Adipocyte (in vitro differentiated cells): ENCODE results near the gene RGS6.
A peak's percentile ranks its signal among the peaks of the same experiment; 100 is the strongest.

Experiments
- DNase-seq: peaks from one replicate; pipeline ENCODE4 v3.0.0-alpha.2; 2015; ENCODE audit warnings: low read depth
- H3K27me3 ChIP-seq: replicated peaks from 2 replicates; pipeline ENCODE4 v1.7.0; 2013; ENCODE audit warnings: mild to moderate bottlenecking, low read length, moderate library complexity; ENCODE audit not compliant: control insufficient read depth, insufficient read depth
- H3K36me3 ChIP-seq: 2 replicates; pipeline ENCODE4 v1.7.0; 2013; ENCODE audit warnings: low read length, mild to moderate bottlenecking, moderate library complexity; ENCODE audit not compliant: control insufficient read depth, insufficient read depth, severe bottlenecking
- H3K4me1 ChIP-seq: 2 replicates; pipeline ENCODE4 v1.7.0; 2013; ENCODE audit warnings: mild to moderate bottlenecking, low read length, moderate library complexity; ENCODE audit not compliant: control insufficient read depth, insufficient read depth
- H3K4me3 ChIP-seq: 2 replicates; pipeline ENCODE4 v1.7.0; 2013; ENCODE audit warnings: mild to moderate bottlenecking, low read length, moderate library complexity
- H3K9ac ChIP-seq: 2 replicates; pipeline ENCODE4 v1.7.0; 2013; ENCODE audit warnings: mild to moderate bottlenecking, low read length, moderate library complexity
- H3K9me3 ChIP-seq: 2 replicates; pipeline ENCODE4 v1.7.0; 2013; ENCODE audit warnings: mild to moderate bottlenecking, low read length, moderate library complexity; ENCODE audit not compliant: control insufficient read depth

The RGS6 gene

GRCh38 chr14:72538387-72538786, 606.2 kb downstream of the RGS6 start:
- Histone ChIP-seq H3K27me3 (peaks cover 13% of the 10 kb centered on the region), H3K36me3 (no peaks in the 10 kb centered on the region), H3K4me1 (no peaks in the 10 kb centered on the region), H3K9me3 (peaks cover 4% of the 10 kb centered on the region), H3K9ac (no peak overlapping the region), H3K4me3 (no peak overlapping the region)
- no peak for DNase-seq

- Histone ChIP-seq H3K4me3 (no peak overlapping the region), H3K9ac (no peak overlapping the region), H3K4me1 (peaks cover 3% of the 10 kb centered on the region), H3K36me3 (no peaks in the 10 kb centered on the region), H3K9me3 (no peaks in the 10 kb centered on the region), H3K27me3 (peaks cover 13% of the 10 kb centered on the region)
- no peak for DNase-seq
These were observed 607.6 kb downstream of the RGS6 start for GRCh38 chr14:72539661-72540315.

- Histone ChIP-seq H3K9ac (no peak overlapping the region), H3K36me3 (no peaks in the 10 kb centered on the region), H3K27me3 (peaks cover 13% of the 10 kb centered on the region), H3K4me3 (no peak overlapping the region), H3K9me3 (no peaks in the 10 kb centered on the region), H3K4me1 (peaks cover 5% of the 10 kb centered on the region)
- DNase-seq = no peak
These were observed 608.6 kb downstream of the RGS6 start for GRCh38 chr14:72540836-72541235.

- Histone ChIP-seq H3K36me3 (no peaks in the 10 kb centered on the region), H3K4me3 (no peak overlapping the region), H3K9ac (no peak overlapping the region), H3K27me3 (peaks cover 13% of the 10 kb centered on the region), H3K9me3 (no peaks in the 10 kb centered on the region), H3K4me1 (peaks cover 5% of the 10 kb centered on the region)
- DNase-seq = no peak
These were observed 609.3 kb downstream of the RGS6 start for GRCh38 chr14:72541546-72541945.

GRCh38 chr14:72543341-72543740, 611.1 kb downstream of the RGS6 start:
- peak; percentile 8 for DNase-seq
- peaks cover 5% of the 10 kb centered on the region for H3K27me3 ChIP-seq
- H3K4me1 ChIP-seq = peaks cover 5% of the 10 kb centered on the region
- H3K36me3 ChIP-seq = no peaks in the 10 kb centered on the region
- H3K9ac ChIP-seq = no peak overlapping the region
- no peaks in the 10 kb centered on the region for H3K9me3 ChIP-seq
- H3K4me3 ChIP-seq = no peak overlapping the region

DNA sequence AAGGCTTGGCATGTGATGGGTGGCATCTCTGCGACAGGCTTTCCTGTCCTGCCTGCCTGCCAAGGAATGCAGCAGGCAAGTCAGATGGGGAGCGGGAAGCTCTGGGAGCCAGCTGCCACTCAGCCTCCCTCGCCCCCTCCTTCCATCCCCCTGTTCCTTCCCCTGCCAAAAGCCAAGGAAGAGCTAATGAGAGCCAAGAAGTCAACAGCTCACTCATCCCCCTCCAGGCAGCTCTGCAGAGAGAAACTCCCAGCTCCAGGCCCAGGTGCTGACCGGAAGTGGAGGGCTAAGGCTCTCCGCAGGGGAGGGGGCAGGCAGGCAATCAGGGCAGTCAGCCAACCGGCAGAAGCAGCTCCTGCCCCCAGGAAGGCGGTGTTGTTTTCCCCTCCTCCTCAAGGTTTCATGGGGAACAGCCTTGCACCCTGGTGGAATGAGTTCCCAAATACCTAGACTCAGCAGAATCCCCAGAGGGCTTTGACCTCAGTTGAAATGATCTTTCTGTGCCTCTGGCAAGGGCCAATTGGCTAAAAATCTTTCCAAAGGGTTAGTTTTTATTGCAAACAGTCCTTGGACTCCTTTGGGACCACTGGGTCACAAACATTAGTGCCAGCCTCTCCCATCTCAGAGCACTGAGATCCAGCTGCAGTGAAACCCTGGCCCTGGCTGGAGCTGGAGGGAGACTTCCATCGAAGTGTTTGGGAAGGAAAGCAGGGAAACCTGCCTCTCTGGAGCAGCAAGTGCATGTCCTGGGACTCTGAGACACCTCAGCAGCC, 612.6 kb downstream of the RGS6 start:
- Histone ChIP-seq H3K4me1 (peaks cover 5% of the 10 kb centered on the region), H3K4me3 (no peak overlapping the region)
- DNase-seq = no peak

GRCh38 chr14:72545411-72546311, 613.4 kb downstream of the RGS6 start:
- Histone ChIP-seq H3K9me3 (no peaks in the 10 kb centered on the region), H3K4me3 (no peak overlapping the region), H3K27me3 (no peaks in the 10 kb centered on the region), H3K36me3 (no peaks in the 10 kb centered on the region), H3K4me1 (peaks cover 5% of the 10 kb centered on the region), H3K9ac (no peak overlapping the region)
- no peak for DNase-seq

More for the DNA sequence above, 612.6 kb downstream of the RGS6 start:
- H3K9me3 ChIP-seq = no peaks in the 10 kb centered on the region
- H3K36me3 ChIP-seq = no peaks in the 10 kb centered on the region
- H3K9ac ChIP-seq = no peak overlapping the region
- H3K27me3 ChIP-seq = no peaks in the 10 kb centered on the region

DNA sequence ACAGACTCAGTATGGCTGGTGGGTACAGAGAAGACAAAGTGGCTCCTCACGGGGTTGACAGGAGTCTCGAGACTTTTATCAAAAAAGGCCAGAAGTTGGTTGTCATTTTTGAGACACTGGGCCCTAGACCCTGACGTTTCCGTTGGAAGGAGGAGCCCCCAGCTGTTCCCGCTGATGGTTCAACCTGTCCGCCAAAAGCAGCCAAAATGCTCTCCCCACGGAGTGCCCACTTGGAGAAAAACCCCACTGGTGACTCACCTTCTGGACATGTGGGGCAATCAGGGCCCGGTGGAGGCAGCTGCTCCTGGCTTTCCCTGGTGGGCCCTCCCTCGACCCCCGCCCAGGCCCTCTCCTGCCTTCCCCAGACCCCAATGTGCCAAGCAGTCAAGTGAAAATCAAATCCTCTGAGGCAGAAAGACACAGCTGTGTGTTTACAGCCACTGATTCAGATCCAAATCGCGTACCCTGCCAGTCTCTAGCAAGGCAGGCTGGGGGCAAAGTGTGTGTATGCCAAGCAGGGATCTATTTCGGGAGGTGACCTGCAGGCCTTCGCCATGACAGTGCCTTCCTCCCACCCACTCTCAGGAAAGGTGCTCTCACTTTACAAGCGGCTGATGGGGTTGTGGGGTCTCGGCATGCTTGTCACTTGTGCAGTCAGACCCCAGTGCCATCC, 614.3 kb downstream of the RGS6 start:
- no peaks in the 10 kb centered on the region for H3K36me3 ChIP-seq
- H3K9ac ChIP-seq = no peak overlapping the region
- H3K4me1 ChIP-seq = peaks cover 5% of the 10 kb centered on the region
- no peak for DNase-seq
- H3K9me3 ChIP-seq = no peaks in the 10 kb centered on the region
- H3K27me3 ChIP-seq = no peaks in the 10 kb centered on the region
- H3K4me3 ChIP-seq = no peak overlapping the region

DNA sequence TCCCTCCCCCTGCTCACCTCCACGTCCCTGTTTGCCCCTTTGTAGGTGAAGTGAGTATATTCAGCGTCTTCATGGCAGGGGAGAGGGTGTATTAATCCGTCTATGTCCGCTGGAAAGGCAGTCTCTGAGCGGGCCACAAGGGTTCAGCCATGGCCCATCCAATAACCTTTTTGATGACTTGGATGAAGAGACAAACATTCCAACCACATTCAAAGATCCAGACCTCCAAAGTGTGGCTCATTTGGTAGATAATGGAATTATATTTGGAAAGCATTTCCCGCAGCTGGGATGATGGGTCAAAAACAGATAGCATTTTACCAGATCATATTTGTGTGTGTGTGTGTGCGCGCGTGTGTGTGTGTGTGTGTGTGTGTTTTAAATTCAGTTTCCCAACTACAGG, 615.8 kb downstream of the RGS6 start:
- Histone ChIP-seq H3K4me3 (no peak overlapping the region), H3K9ac (no peak overlapping the region), H3K27me3 (peaks cover 6% of the 10 kb centered on the region), H3K36me3 (no peaks in the 10 kb centered on the region), H3K9me3 (no peaks in the 10 kb centered on the region), H3K4me1 (peaks cover 5% of the 10 kb centered on the region)
- DNase-seq = no peak

DNA sequence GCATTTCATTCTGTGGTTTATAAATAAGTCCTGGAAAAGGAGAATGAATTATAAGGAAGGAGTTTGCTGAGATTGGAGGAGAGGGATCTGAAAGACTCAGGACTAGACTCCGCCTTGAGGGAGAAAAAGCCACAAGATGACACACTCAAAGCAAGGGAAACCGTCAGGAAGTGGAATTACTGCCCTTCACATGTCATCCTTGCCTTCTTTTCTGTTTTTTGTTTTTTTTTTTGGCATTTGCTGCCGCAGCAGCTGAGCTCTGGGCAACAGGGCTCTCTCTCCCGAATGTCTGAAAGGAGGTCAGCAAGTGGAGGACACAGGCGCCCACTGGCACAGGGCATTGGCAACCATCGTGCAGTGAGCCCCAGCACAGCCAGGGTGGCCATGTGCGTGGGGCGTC, 616.8 kb downstream of the RGS6 start:
- Histone ChIP-seq H3K27me3 (peaks cover 6% of the 10 kb centered on the region), H3K36me3 (no peaks in the 10 kb centered on the region), H3K4me1 (peaks cover 5% of the 10 kb centered on the region), H3K9ac (no peak overlapping the region), H3K9me3 (no peaks in the 10 kb centered on the region), H3K4me3 (no peak overlapping the region)
- no peak for DNase-seq

DNA sequence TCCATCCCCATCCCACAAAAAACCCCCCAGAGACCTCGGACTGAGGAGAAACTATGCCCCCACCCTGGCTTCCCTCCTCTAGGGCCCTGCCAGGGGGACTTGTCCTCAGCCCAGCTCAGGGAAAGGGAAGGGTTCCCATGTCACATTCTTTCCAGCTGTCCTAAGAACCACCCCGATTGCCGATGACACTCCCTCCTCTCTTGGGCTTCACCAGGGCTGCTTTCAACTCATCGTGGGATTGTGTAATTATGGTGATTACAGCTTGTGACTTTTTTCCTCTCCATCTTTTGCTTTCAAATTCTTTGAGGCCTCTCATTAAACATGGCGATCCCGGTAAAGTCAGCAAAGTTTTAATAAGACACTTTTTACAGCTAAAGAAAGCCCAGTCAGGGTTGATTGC, 617.6 kb downstream of the RGS6 start:
- Histone ChIP-seq H3K9me3 (no peaks in the 10 kb centered on the region), H3K4me3 (no peak overlapping the region), H3K27me3 (peaks cover 11% of the 10 kb centered on the region), H3K4me1 (peaks cover 2% of the 10 kb centered on the region), H3K9ac (no peak overlapping the region), H3K36me3 (no peaks in the 10 kb centered on the region)
- no peak for DNase-seq
